Keratinocyte (primary cell): ENCODE results near the gene KNG1.

Experiments used
- EZH2 ChIP-seq: IDR thresholded peaks from one replicate; pipeline ENCODE4 v1.6.1; 2012; ENCODE audit warnings: inconsistent platforms, mild to moderate bottlenecking, low read length, moderate library complexity
- TF ChIP-seq, protein P1 (sequence below), 3 experiments: IDR thresholded peaks in 1 of 3; conservative IDR thresholded peaks in 1 of 3; optimal IDR thresholded peaks in 1 of 3; 2 replicates in 2 of 3; 3 replicates in 1 of 3; pipeline versions ENCODE3 to v1.5.1; 2011; ENCODE audit warnings: low read length in 3 of 3, mild to moderate bottlenecking in 3 of 3, moderate library complexity in 2 of 3, control low read depth in 1 of 3, inconsistent platforms in 1 of 3; ENCODE audit not compliant: insufficient read depth in 2 of 3; ENCODE audit errors: extremely low read depth in 1 of 3

DNA sequence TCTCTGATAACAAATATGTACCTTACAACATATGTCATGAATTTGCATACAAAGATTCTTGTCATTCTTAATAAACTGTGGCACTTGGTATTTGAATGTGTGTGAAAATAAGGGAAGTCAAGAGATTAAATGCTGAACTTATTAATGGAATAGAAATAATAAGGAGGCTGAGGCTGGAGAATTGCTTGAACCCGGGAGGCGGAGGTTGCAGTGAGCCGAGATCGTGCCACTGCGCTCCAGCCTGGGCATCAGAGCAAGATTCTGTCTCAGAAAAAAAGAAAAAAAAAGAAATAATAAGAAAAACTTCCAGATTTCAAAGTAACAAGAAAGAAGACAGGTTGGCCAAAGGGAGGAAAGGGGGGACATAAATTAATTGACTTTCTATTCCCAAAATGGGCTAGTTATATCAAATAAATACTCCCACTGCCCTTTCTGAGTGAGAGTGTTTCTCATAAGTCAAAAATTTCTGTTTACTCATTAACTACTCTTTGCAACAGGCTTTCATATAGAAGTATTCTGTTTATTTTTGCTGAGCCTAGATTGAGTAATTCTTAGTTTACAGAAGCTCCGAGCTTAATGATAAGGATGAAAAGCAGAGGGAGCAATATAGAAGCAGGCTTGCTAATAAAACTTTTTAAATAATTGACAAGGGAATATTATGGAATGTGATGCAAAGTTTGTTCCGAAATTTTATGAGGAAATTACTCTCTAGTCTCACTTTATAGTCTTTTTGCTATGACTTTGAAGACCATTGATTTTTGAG lies 25.6 kb downstream of the KNG1 start:
- TF ChIP-seq, protein P1, sequence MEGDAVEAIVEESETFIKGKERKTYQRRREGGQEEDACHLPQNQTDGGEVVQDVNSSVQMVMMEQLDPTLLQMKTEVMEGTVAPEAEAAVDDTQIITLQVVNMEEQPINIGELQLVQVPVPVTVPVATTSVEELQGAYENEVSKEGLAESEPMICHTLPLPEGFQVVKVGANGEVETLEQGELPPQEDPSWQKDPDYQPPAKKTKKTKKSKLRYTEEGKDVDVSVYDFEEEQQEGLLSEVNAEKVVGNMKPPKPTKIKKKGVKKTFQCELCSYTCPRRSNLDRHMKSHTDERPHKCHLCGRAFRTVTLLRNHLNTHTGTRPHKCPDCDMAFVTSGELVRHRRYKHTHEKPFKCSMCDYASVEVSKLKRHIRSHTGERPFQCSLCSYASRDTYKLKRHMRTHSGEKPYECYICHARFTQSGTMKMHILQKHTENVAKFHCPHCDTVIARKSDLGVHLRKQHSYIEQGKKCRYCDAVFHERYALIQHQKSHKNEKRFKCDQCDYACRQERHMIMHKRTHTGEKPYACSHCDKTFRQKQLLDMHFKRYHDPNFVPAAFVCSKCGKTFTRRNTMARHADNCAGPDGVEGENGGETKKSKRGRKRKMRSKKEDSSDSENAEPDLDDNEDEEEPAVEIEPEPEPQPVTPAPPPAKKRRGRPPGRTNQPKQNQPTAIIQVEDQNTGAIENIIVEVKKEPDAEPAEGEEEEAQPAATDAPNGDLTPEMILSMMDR (optimal IDR thresholded peaks at IDR 0.05 in 1 of 3, IDR thresholded peaks at IDR 0.05 in 1 of 3, conservative IDR thresholded peaks at IDR 0.05 in 1 of 3; ENCODE audit: extremely low read depth in 1 of 3, insufficient read depth in 2 of 3, low read length in 3 of 3) = no peak
- TF ChIP-seq EZH2 = no peak
